Keratinocyte (primary cell): ENCODE measurements around the gene NCK1. TPM values are rescaled to one million over a fixed set of nuclear protein-coding genes. Genes with fewer than 3 reads are reported as not detected.

Experiments used
- DNase-seq: peaks from one replicate; pipeline ENCODE4 v3.0.0-alpha.2; 2011; ENCODE audit warnings: low read depth, missing footprints, low spot score
- FAIRE-seq: peaks from 2 replicates; lab custom pipeline; 2011; peaks lifted over from hg19 to GRCh38; lab: Jason Lieb, UNC
- H2AFZ ChIP-seq: 2 replicates; pipeline ENCODE4 v1.6.0; 2012; ENCODE audit warnings: low read length, control low read depth, inconsistent platforms; ENCODE audit not compliant: control insufficient read depth
- H3K27ac ChIP-seq: 2 replicates; pipeline ENCODE4 v1.5.1; 2011; ENCODE audit warnings: low read length; ENCODE audit not compliant: control insufficient read depth, insufficient read depth
- H3K27me3 ChIP-seq: 3 replicates; pipeline ENCODE4 v1.6.0; 2011; ENCODE audit warnings: low read length; ENCODE audit not compliant: control insufficient read depth, insufficient read depth; ENCODE audit errors: extremely low read depth
- H3K36me3 ChIP-seq, 2 experiments: 2 replicates in 1 of 2; 3 replicates in 1 of 2; pipeline ENCODE4 v1.5.1; 2011; ENCODE audit warnings: low read length in 2 of 2, mild to moderate bottlenecking in 1 of 2; ENCODE audit not compliant: control insufficient read depth in 2 of 2, insufficient read depth in 2 of 2; ENCODE audit errors: extremely low read depth in 1 of 2
- H3K4me1 ChIP-seq: 3 replicates; pipeline ENCODE4 v1.5.1; 2011; ENCODE audit warnings: low read length; ENCODE audit not compliant: control insufficient read depth, insufficient read depth; ENCODE audit errors: extremely low read depth
- H3K4me2 ChIP-seq: 3 replicates; pipeline ENCODE4 v1.6.0; 2011; ENCODE audit warnings: low read depth, low read length; ENCODE audit not compliant: control insufficient read depth, insufficient read depth; ENCODE audit errors: extremely low read depth
- H3K4me3 ChIP-seq, 3 experiments: fragments of 200-600 bp in 1 of 3; sonication (generic) in 1 of 3; 2 replicates in 2 of 3; 3 replicates in 1 of 3; pipeline ENCODE4 v1.5.1; 2011 to 2016; ENCODE audit warnings: low read length in 3 of 3, mild to moderate bottlenecking in 3 of 3, control low read depth in 2 of 3, inconsistent platforms in 1 of 3, low read depth in 1 of 3, mixed read lengths in 1 of 3, mixed run types in 1 of 3, moderate library complexity in 1 of 3; ENCODE audit not compliant: control insufficient read depth in 2 of 3, insufficient read depth in 2 of 3; ENCODE audit errors: extremely low read depth in 1 of 3
- H3K79me2 ChIP-seq: 2 replicates; pipeline ENCODE4 v1.6.0; 2012; ENCODE audit warnings: low read length; ENCODE audit not compliant: control insufficient read depth, insufficient read depth
- H3K9ac ChIP-seq: 3 replicates; pipeline ENCODE4 v1.6.0; 2011; ENCODE audit warnings: low read length; ENCODE audit not compliant: control insufficient read depth, insufficient read depth; ENCODE audit errors: extremely low read depth
- H3K9me1 ChIP-seq: 3 replicates; pipeline ENCODE4 v1.6.0; 2011; ENCODE audit warnings: low read length; ENCODE audit not compliant: control insufficient read depth, insufficient read depth; ENCODE audit errors: extremely low read depth
- H3K9me3 ChIP-seq: 2 replicates; pipeline ENCODE4 v1.5.1; 2012; ENCODE audit warnings: low read depth, low read length; ENCODE audit not compliant: control insufficient read depth
- H4K20me1 ChIP-seq: 3 replicates; pipeline ENCODE4 v1.6.0; 2011; ENCODE audit warnings: low read length; ENCODE audit not compliant: control insufficient read depth, insufficient read depth; ENCODE audit errors: extremely low read depth
- EZH2 ChIP-seq: IDR thresholded peaks from one replicate; pipeline ENCODE4 v1.6.1; 2012; ENCODE audit warnings: inconsistent platforms, mild to moderate bottlenecking, low read length, moderate library complexity
- dilution Hi-C: fragments of 300-500 bp; cut with MboI; formaldehyde crosslinking; loops from one replicate; pipeline ENCODE4 v1.7.0; 2020; ENCODE audit warnings: low sequenced_read_pairs; ENCODE audit not compliant: extremely low pct_ligation_motif_present
- polyA plus RNA-seq, 5 experiments: library from polyadenylated mRNA; depleted of rRNA in 3 of 5; stranded (reverse) in 3 of 5; stranded (forward) in 1 of 5; unstranded in 1 of 5; fragments of >200 nt; gene quantifications; 1 replicate in 1 of 5; 2 replicates in 3 of 5; 3 replicates in 1 of 5; pipeline versions ENCODE4 v1.2.1 to v1.2.3, GENCODE V29; 2011 to 2012; ENCODE audit warnings: missing spikeins in 2 of 5, low read depth in 1 of 5, low replicate concordance in 1 of 5
- TF ChIP-seq, protein P1 (sequence below), 3 experiments: IDR thresholded peaks in 1 of 3; conservative IDR thresholded peaks in 1 of 3; optimal IDR thresholded peaks in 1 of 3; 2 replicates in 2 of 3; 3 replicates in 1 of 3; pipeline versions ENCODE3 to v1.5.1; 2011; ENCODE audit warnings: low read length in 3 of 3, mild to moderate bottlenecking in 3 of 3, moderate library complexity in 2 of 3, control low read depth in 1 of 3, inconsistent platforms in 1 of 3; ENCODE audit not compliant: insufficient read depth in 2 of 3; ENCODE audit errors: extremely low read depth in 1 of 3

Gene NCK1
- polyA plus RNA-seq, 1 donor (not counting 4 experiments of a cell fraction or from before 2014, with no cell fraction given) = 57.9 TPM

DNA sequence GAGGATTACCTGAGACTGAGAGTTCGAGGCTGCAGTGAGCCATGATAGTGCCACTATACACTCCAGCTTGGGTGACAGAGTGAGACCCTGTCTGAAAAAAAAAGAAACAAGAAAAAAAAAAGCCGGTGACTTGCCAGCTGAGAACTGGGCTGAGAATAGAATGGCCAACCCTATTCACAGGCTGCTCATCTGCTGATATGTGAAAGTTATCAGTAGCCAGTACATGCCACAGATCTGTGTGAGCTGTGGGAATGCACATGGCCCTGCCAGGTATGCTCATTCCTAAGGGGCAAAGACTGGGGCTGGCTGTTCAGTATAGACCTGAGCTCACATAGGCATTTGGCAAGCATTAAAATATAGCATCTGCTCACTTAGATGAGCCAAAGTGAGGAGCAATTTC is 126.6 kb downstream of the NCK1 start:
- H3K27ac ChIP-seq = no peak overlapping the region
- no peaks in the 10 kb centered on the region for H3K9me3 ChIP-seq
- H3K9me1 ChIP-seq = peaks cover 2% of the 10 kb centered on the region
- no peaks in the 10 kb centered on the region for H3K27me3 ChIP-seq
- dilution Hi-C loops = no loop called here
- H3K36me3 ChIP-seq = peaks cover 24 to 50% of the 10 kb centered on the region in 2 experiments
- TF ChIP-seq EZH2 = no peak
- TF ChIP-seq, protein P1, sequence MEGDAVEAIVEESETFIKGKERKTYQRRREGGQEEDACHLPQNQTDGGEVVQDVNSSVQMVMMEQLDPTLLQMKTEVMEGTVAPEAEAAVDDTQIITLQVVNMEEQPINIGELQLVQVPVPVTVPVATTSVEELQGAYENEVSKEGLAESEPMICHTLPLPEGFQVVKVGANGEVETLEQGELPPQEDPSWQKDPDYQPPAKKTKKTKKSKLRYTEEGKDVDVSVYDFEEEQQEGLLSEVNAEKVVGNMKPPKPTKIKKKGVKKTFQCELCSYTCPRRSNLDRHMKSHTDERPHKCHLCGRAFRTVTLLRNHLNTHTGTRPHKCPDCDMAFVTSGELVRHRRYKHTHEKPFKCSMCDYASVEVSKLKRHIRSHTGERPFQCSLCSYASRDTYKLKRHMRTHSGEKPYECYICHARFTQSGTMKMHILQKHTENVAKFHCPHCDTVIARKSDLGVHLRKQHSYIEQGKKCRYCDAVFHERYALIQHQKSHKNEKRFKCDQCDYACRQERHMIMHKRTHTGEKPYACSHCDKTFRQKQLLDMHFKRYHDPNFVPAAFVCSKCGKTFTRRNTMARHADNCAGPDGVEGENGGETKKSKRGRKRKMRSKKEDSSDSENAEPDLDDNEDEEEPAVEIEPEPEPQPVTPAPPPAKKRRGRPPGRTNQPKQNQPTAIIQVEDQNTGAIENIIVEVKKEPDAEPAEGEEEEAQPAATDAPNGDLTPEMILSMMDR (optimal IDR thresholded peaks at IDR 0.05 in 1 of 3, IDR thresholded peaks at IDR 0.05 in 1 of 3, conservative IDR thresholded peaks at IDR 0.05 in 1 of 3; ENCODE audit: extremely low read depth in 1 of 3, insufficient read depth in 2 of 3, low read length in 3 of 3) = no peak
- peaks cover 13% of the 10 kb centered on the region for H3K79me2 ChIP-seq
- no peak for FAIRE-seq
- no peak overlapping the region for H2AFZ ChIP-seq
- DNase-seq = no peak
- H4K20me1 ChIP-seq = peaks cover 2% of the 10 kb centered on the region
- H3K9ac ChIP-seq = no peak overlapping the region
- H3K4me1 ChIP-seq = peaks cover 62% of the 10 kb centered on the region
- H3K4me2 ChIP-seq = no peak overlapping the region
- H3K4me3 ChIP-seq = no peak overlapping the region

DNA sequence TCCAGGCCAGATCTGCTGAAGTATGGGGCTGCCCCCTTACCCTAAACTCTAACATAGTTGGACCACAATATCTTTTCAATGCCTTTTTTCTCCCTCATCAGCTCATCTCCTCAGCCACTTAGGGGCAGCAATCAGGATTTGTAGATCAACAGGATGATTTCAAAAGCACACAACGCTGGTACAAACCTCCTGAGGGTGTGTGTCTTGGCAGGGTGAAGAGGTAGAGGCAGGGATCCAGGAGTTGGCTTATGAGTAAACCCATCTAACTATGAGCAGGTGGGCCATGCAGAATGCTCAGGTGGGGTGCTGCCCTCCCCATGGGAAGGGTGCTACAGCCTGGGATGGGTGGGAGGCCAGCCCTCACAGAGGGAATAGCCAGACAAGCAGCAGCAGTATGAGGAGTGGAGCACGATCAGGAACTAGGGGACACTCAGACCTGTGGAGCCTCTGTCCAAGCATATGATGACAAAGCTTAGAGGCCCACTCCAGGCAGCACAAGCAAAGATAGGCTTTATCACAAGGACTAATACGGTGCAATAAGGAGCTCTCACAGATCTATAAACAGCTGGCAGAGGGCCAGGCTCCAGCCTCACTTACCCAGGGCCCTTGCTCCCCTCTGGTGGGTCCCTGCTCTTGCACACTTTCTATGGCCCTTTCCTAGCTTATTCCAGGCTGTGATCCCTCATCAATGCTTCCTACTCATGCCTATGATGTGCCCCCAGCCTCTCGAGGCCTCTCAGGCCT is 127.9 kb downstream of the NCK1 start:
- TF ChIP-seq, protein P1 (optimal IDR thresholded peaks at IDR 0.05 in 1 of 3, IDR thresholded peaks at IDR 0.05 in 1 of 3, conservative IDR thresholded peaks at IDR 0.05 in 1 of 3; ENCODE audit: extremely low read depth in 1 of 3, insufficient read depth in 2 of 3, low read length in 3 of 3) = no peak
- no peak for TF ChIP-seq EZH2
- peaks cover 23 to 46% of the 10 kb centered on the region in 2 experiments for H3K36me3 ChIP-seq
- dilution Hi-C loops = no loop called here
- H3K9me3 ChIP-seq = no peaks in the 10 kb centered on the region
- no peak overlapping the region for H3K4me3 ChIP-seq
- H3K4me1 ChIP-seq = peaks cover 64% of the 10 kb centered on the region
- peak overlapping the region; percentile 49 for H3K4me2 ChIP-seq
- peaks cover 2% of the 10 kb centered on the region for H3K9me1 ChIP-seq
- peaks cover 13% of the 10 kb centered on the region for H3K79me2 ChIP-seq
- H3K9ac ChIP-seq = peak overlapping the region; percentile 6
- peak; percentile 66 for FAIRE-seq
- no peaks in the 10 kb centered on the region for H3K27me3 ChIP-seq
- peak overlapping the region; percentile 66 for H3K27ac ChIP-seq
- no peak overlapping the region for H2AFZ ChIP-seq
- peaks cover 2% of the 10 kb centered on the region for H4K20me1 ChIP-seq
- no peak for DNase-seq
